ENCODE results near the gene RBM20.

The RBM20 gene

GRCh38 chr10:110808615-110809014, 164.5 kb downstream of the RBM20 start:
- no peak for DNase-seq (ENCODE audit: low read depth in 2 of 2)

GRCh38 chr10:110810625-110811024, 166.5 kb downstream of the RBM20 start:
- no peak for DNase-seq (ENCODE audit: low read depth in 2 of 2)

GRCh38 chr10:110811791-110812581, 167.8 kb downstream of the RBM20 start:
- no peak for DNase-seq (ENCODE audit: low read depth in 2 of 2)

GRCh38 chr10:110812583-110812982, 168.4 kb downstream of the RBM20 start:
- DNase-seq (ENCODE audit: low read depth in 2 of 2), result no peak

GRCh38 chr10:110813743-110814472, 169.8 kb downstream of the RBM20 start:
- DNase-seq (ENCODE audit: low read depth in 2 of 2), result no peak

- DNase-seq (ENCODE audit: low read depth in 2 of 2), result no peak
Measured at GRCh38 chr10:110815354-110816004, 171.3 kb downstream of the RBM20 start.

GRCh38 chr10:110817614-110818013, 173.5 kb downstream of the RBM20 start:
- DNase-seq (ENCODE audit: low read depth in 2 of 2), result no peak

GRCh38 chr10:110818311-110819256, 174.4 kb downstream of the RBM20 start:
- no peak for DNase-seq (ENCODE audit: low read depth in 2 of 2)

- no peak for DNase-seq (ENCODE audit: low read depth in 2 of 2)
Measured at GRCh38 chr10:110820321-110820814, 176.2 kb downstream of the RBM20 start.

- no peak for DNase-seq (ENCODE audit: low read depth in 2 of 2)
Measured at GRCh38 chr10:110821508-110821907, 177.4 kb downstream of the RBM20 start.

- no peak for DNase-seq (ENCODE audit: low read depth in 2 of 2)
Measured at GRCh38 chr10:110822035-110822711, 178.0 kb downstream of the RBM20 start.

- DNase-seq (ENCODE audit: low read depth in 2 of 2), result no peak
Measured at GRCh38 chr10:110822712-110823311, 178.7 kb downstream of the RBM20 start.

- DNase-seq (ENCODE audit: low read depth in 2 of 2), result no peak
Measured at GRCh38 chr10:110824152-110824441, 180.0 kb downstream of the RBM20 start.

GRCh38 chr10:110824660-110825059, 180.5 kb downstream of the RBM20 start:
- DNase-seq (ENCODE audit: low read depth in 2 of 2), result no peak

- no peak for DNase-seq (ENCODE audit: low read depth in 2 of 2)
Measured at GRCh38 chr10:110825508-110825907, 181.4 kb downstream of the RBM20 start.

- DNase-seq (ENCODE audit: low read depth in 2 of 2), result no peak
Measured at GRCh38 chr10:110827410-110827809, 183.3 kb downstream of the RBM20 start.

- no peak for DNase-seq (ENCODE audit: low read depth in 2 of 2)
Measured at GRCh38 chr10:110827875-110828274, 183.7 kb downstream of the RBM20 start.

- DNase-seq (ENCODE audit: low read depth in 2 of 2), result no peak
Measured at GRCh38 chr10:110828525-110828924, 184.4 kb downstream of the RBM20 start.

- no peak for DNase-seq (ENCODE audit: low read depth in 2 of 2)
Measured at GRCh38 chr10:110829721-110830410, 185.7 kb downstream of the RBM20 start.
